CD14-positive monocyte (primary cell): ENCODE results near the gene TPCN1. TPM values are rescaled to one million over a fixed set of nuclear protein-coding genes. Genes with fewer than 3 reads are reported as not detected.
A peak's percentile ranks its signal among the peaks of the same experiment; 100 is the strongest.

Source experiments
- DNase-seq, 3 donors: peaks; one replicate each; pipeline ENCODE4 v3.0.0-alpha.2; 2011 to 2022
- H2AFZ ChIP-seq: 2 replicates; pipeline ENCODE4 v1.6.0; 2012; ENCODE audit warnings: mild to moderate bottlenecking, low read depth, low read length, inconsistent platforms; ENCODE audit not compliant: insufficient read depth, poor library complexity, severe bottlenecking
- H3K27ac ChIP-seq, 2 donors: 1 replicate in 1 of 2; 2 replicates in 1 of 2; pipeline ENCODE4 v1.5.1; 2012 to 2013; ENCODE audit warnings: low read length in 2 of 2, control low read depth in 1 of 2, inconsistent platforms in 1 of 2, low read depth in 1 of 2, mild to moderate bottlenecking in 1 of 2
- H3K27me3 ChIP-seq, 2 donors: one replicate each; pipeline versions ENCODE4 v1.6.0 to v1.6.1; 2011 to 2013; ENCODE audit warnings: low read length in 2 of 2; ENCODE audit not compliant: control insufficient read depth in 2 of 2, insufficient read depth in 2 of 2
- H3K36me3 ChIP-seq, 2 donors: replicated peaks in 1 of 2; 1 replicate in 1 of 2; 2 replicates in 1 of 2; pipeline versions ENCODE4 v1.5.1 to v1.6.1; 2012 to 2013; ENCODE audit warnings: low read length in 2 of 2, control low read depth in 1 of 2, inconsistent platforms in 1 of 2, mild to moderate bottlenecking in 1 of 2; ENCODE audit not compliant: insufficient read depth in 2 of 2, control insufficient read depth in 1 of 2
- H3K4me1 ChIP-seq, 2 donors: 1 replicate in 1 of 2; 2 replicates in 1 of 2; pipeline versions ENCODE4 v1.5.1 to v1.6.1; 2012 to 2013; ENCODE audit warnings: low read length in 2 of 2, control low read depth in 1 of 2, inconsistent platforms in 1 of 2, mild to moderate bottlenecking in 1 of 2, moderate library complexity in 1 of 2; ENCODE audit not compliant: insufficient read depth in 2 of 2, control insufficient read depth in 1 of 2
- H3K4me2 ChIP-seq: replicated peaks from 2 replicates; pipeline ENCODE3; 2012; ENCODE audit warnings: low read length, moderate library complexity, mild to moderate bottlenecking; ENCODE audit not compliant: poor library complexity, severe bottlenecking; ENCODE audit errors: extremely low read depth
- H3K4me3 ChIP-seq, 3 experiments: fragments of 200-600 bp in 1 of 3; sonication (generic) in 1 of 3; replicated peaks in 1 of 3; 1 replicate in 2 of 3; 2 replicates in 1 of 3; pipeline ENCODE4 v1.5.1; 2011 to 2013; ENCODE audit warnings: low read length in 3 of 3, mild to moderate bottlenecking in 3 of 3, control low read depth in 2 of 3, low read depth in 2 of 3, inconsistent platforms in 1 of 3, moderate library complexity in 1 of 3
- H3K79me2 ChIP-seq: 2 replicates; pipeline ENCODE4 v1.6.0; 2012; ENCODE audit warnings: mild to moderate bottlenecking, control low read depth, inconsistent platforms, low read length, moderate library complexity; ENCODE audit not compliant: insufficient read depth
- H3K9ac ChIP-seq: 2 replicates; pipeline ENCODE4 v1.6.0; 2017; ENCODE audit warnings: low read length, mild to moderate bottlenecking; ENCODE audit not compliant: insufficient read depth, poor library complexity, severe bottlenecking
- H3K9me3 ChIP-seq, 2 donors: replicated peaks in 1 of 2; 1 replicate in 1 of 2; 2 replicates in 1 of 2; pipeline versions ENCODE4 v1.5.1 to v1.6.1; 2012 to 2013; ENCODE audit warnings: low read length in 2 of 2, control low read depth in 1 of 2; ENCODE audit not compliant: control insufficient read depth in 1 of 2, insufficient read depth in 1 of 2
- H4K20me1 ChIP-seq: 2 replicates; pipeline ENCODE4 v1.6.0; 2012; ENCODE audit warnings: mild to moderate bottlenecking, low read length, control low read depth, moderate library complexity; ENCODE audit not compliant: insufficient read depth
- H3K27ac Mint-ChIP-seq, 7 donors: one replicate each; pipeline ENCODE4 v1.8.0; 2020; ENCODE audit warnings: mild to moderate bottlenecking in 7 of 7, mixed read lengths in 7 of 7, moderate library complexity in 6 of 7, inconsistent platforms in 2 of 7
- H3K27me3 Mint-ChIP-seq, 3 donors: one replicate each; pipeline ENCODE4 v1.8.0; 2021 to 2022; ENCODE audit warnings: low read depth in 3 of 3, mild to moderate bottlenecking in 3 of 3, mixed read lengths in 3 of 3, moderate library complexity in 3 of 3, inconsistent platforms in 1 of 3
- H3K36me3 Mint-ChIP-seq, 2 donors: one replicate each; pipeline ENCODE4 v1.8.0; 2020; ENCODE audit warnings: mixed read lengths in 2 of 2, inconsistent platforms in 1 of 2, mild to moderate bottlenecking in 1 of 2
- H3K4me1 Mint-ChIP-seq: one replicate; pipeline ENCODE4 v1.8.0; 2020; ENCODE audit warnings: mild to moderate bottlenecking, mixed read lengths
- H3K4me3 Mint-ChIP-seq, 2 donors: one replicate each; pipeline ENCODE4 v1.8.0; 2020; ENCODE audit warnings: mild to moderate bottlenecking in 2 of 2, mixed read lengths in 2 of 2, moderate library complexity in 1 of 2
- H3K9me3 Mint-ChIP-seq, 7 donors: one replicate each; pipeline ENCODE4 v1.8.0; 2020 to 2022; ENCODE audit warnings: mixed read lengths in 7 of 7, mild to moderate bottlenecking in 6 of 7, moderate library complexity in 6 of 7, inconsistent platforms in 2 of 7
- WGBS: methylation state at CpG from one replicate; pipeline ENCODE4 v1.1.5; 2013; ENCODE audit warnings: missing lambda C conversion rate; ENCODE audit not compliant: insufficient coverage; 5-methylcytosine and 5-hydroxymethylcytosine counted together
- intact Hi-C, 2 donors: fragments of 100-400 bp; cut with micrococcal nuclease; formaldehyde crosslinking; loops; one replicate each; pipeline versions ENCODE4 v1.15.0 to v1.15.1; 2023
- polyA plus RNA-seq, 3 donors: library from polyadenylated mRNA; depleted of rRNA in 1 of 3; unstranded in 2 of 3; stranded (reverse) in 1 of 3; fragments of 300-500 nt in 2 of 3; fragments of >200 nt in 1 of 3; fragmentation: Illumina TruSeq in 2 of 3; gene quantifications; 1 replicate in 2 of 3; 2 replicates in 1 of 3; pipeline ENCODE4 v1.2.3, GENCODE V29; 2012 to 2021
- TF ChIP-seq, protein P1 (sequence below): fragments of 200-600 bp; IDR thresholded peaks from one replicate; pipeline ENCODE4 v1.8.0; 2022; ENCODE audit warnings: antibody characterized with exemption, mild to moderate bottlenecking

Gene TPCN1
- polyA plus RNA-seq, 3 donors, result 20.4 to 110 (median 34.9) TPM

DNA sequence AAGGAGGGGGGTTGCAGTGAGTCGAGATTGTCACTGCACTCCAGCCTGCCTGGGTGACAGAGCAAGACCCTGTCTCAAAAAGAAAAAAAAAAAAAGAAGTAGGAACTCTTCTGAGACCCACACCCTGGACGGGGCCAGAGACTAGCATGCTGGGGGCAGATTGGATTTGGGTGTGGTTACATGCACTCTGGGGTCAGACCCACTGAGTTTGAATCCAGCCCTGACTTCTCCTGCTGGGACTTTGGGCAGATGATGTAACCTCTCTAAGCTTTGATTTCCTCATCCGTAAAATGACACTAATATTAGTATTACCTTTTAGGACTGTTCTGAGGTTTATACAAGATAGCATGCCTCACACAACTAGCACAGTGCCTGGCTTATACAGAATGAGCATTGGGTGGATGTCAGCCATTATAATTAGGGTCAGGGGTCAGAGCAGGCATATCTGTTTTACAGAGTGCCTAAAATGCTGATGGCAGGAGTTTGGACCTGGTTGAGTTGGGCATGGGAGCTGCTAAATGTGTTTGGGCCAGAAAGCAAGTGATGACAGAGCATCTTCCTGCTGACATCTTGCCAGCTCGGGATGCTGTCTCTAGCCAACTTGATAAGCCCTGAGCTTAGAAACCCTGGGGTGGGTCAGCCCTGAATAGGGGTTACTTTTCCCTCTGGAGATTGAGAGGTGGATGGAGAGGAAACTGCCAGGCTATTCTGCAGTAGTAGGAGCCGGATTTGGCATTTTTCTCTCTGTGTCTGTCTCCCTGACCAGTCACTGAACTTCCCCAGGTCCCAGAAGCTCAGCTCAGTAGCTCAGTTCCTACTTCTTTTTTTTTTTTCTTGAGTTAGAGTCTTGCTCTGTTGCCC, 15.5 kb downstream of the TPCN1 start:
- DNase-seq, result peak in 2 of 3 donors; percentile 61 to 63
- Histone ChIP-seq H3K4me2 (peak overlapping the region; percentile 56), H3K36me3 (peaks cover 17 to 45% of the 10 kb centered on the region in 2 donors), H2AFZ (no peak overlapping the region), H3K9me3 (no peaks in the 10 kb centered on the region), H3K27me3 (no peaks in the 10 kb centered on the region), H3K27ac (peak overlapping the region; percentile 67 to 77), H3K4me1 (peaks cover 90 to 98% of the 10 kb centered on the region in 2 donors), H4K20me1 (peaks cover 14% of the 10 kb centered on the region), H3K4me3 (peak overlapping the region in 1 of 3 experiments; percentile 29), H3K79me2 (peaks cover 73% of the 10 kb centered on the region), H3K9ac (no peak overlapping the region)
- intact Hi-C loops, result loop anchor here (2.0 to 5.0 kb wide), 4 partner anchors 14 to 39 kb away; no protein-coding TSS in a partner anchor
- H3K27me3 Mint-ChIP-seq, result peaks cover 0 to 4% (median 0%) of the 10 kb centered on the region in 3 donors
- no peaks in the 10 kb centered on the region for H3K9me3 Mint-ChIP-seq
- peaks cover 91% of the 10 kb centered on the region for H3K4me1 Mint-ChIP-seq
- peak overlapping the region; percentile 27 to 65 for H3K4me3 Mint-ChIP-seq
- WGBS, result 21% methylated on average over 3 of the region's 5 CpGs
- TF ChIP-seq, protein P1, sequence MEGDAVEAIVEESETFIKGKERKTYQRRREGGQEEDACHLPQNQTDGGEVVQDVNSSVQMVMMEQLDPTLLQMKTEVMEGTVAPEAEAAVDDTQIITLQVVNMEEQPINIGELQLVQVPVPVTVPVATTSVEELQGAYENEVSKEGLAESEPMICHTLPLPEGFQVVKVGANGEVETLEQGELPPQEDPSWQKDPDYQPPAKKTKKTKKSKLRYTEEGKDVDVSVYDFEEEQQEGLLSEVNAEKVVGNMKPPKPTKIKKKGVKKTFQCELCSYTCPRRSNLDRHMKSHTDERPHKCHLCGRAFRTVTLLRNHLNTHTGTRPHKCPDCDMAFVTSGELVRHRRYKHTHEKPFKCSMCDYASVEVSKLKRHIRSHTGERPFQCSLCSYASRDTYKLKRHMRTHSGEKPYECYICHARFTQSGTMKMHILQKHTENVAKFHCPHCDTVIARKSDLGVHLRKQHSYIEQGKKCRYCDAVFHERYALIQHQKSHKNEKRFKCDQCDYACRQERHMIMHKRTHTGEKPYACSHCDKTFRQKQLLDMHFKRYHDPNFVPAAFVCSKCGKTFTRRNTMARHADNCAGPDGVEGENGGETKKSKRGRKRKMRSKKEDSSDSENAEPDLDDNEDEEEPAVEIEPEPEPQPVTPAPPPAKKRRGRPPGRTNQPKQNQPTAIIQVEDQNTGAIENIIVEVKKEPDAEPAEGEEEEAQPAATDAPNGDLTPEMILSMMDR, result no peak
- peak overlapping the region; percentile 85 to 96 (median 92) for H3K27ac Mint-ChIP-seq
- peaks cover 47 to 69% of the 10 kb centered on the region in 2 donors for H3K36me3 Mint-ChIP-seq

DNA sequence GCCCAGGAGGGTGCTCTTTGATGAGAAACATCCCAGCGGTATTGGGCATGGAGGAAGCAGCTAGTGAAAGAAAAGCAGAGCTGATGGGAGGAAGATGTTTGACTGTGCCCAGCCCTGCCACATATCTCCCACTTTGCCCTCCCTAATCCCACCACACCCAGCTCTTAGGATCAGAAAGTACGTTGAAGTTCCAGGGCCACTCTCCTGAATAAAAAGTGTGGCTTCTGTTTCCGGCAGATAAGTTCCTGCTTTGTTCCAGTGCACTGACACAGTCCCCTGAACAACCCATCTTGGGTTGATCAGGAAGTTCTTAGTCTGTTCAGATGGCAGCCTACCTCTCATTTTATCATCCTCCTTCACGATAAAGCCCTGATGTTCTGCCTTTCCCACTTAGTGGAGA, 16.5 kb downstream of the TPCN1 start:
- Histone ChIP-seq H3K36me3 (peaks cover 12 to 44% of the 10 kb centered on the region in 2 donors), H3K4me2 (peak overlapping the region; percentile 56), H3K4me3 (peak overlapping the region in 1 of 3 experiments; percentile 38), H3K27ac (peak overlapping the region; percentile 67 to 77), H3K4me1 (peaks cover 90 to 98% of the 10 kb centered on the region in 2 donors), H4K20me1 (peaks cover 22% of the 10 kb centered on the region), H2AFZ (no peak overlapping the region), H3K9ac (no peak overlapping the region), H3K9me3 (no peaks in the 10 kb centered on the region), H3K27me3 (no peaks in the 10 kb centered on the region), H3K79me2 (peaks cover 77% of the 10 kb centered on the region)
- intact Hi-C loops, result loop anchor here (2.0 to 5.0 kb wide), 4 partner anchors 15 to 40 kb away; no protein-coding TSS in a partner anchor
- TF ChIP-seq, protein P1, result no peak
- H3K4me1 Mint-ChIP-seq, result peaks cover 91% of the 10 kb centered on the region
- H3K27ac Mint-ChIP-seq, result peak overlapping the region; percentile 85 to 96 (median 92)
- peak overlapping the region in 1 of 2 donors; percentile 75 for H3K4me3 Mint-ChIP-seq
- H3K36me3 Mint-ChIP-seq, result peaks cover 43 to 68% of the 10 kb centered on the region in 2 donors
- WGBS, result 0% methylated on average over 2 of the region's 4 CpGs
- DNase-seq, result peak in 2 of 3 donors; percentile 39 to 47
- peaks cover 0 to 4% (median 0%) of the 10 kb centered on the region in 3 donors for H3K27me3 Mint-ChIP-seq
- H3K9me3 Mint-ChIP-seq, result peaks cover 0 to 2% (median 0%) of the 10 kb centered on the region in 7 donors
